ENCODE data around the gene RHOV.

Gene RHOV

GRCh38 chr15:40873694-40874561 is at the start of gene RHOV:
TSS of gene RHOV (minus strand) at chr15:40874234. CDS start at chr15:40874139, 95 bp downstream.
- no peak for DNase-seq

- DNase-seq: no peak
Observed at GRCh38 chr15:40923551-40923950, 49.5 kb upstream of the RHOV start.

GRCh38 chr15:40922608-40923005 is 48.6 kb upstream of the RHOV start:
- DNase-seq: no peak

GRCh38 chr15:40921949-40922607 is 48.0 kb upstream of the RHOV start:
- DNase-seq: no peak

GRCh38 chr15:40918799-40919392 is 44.9 kb upstream of the RHOV start:
- DNase-seq: no peak

GRCh38 chr15:40918146-40918798 is 44.2 kb upstream of the RHOV start:
- no peak for DNase-seq

- no peak for DNase-seq
Observed at GRCh38 chr15:40917585-40917984, 43.6 kb upstream of the RHOV start.

GRCh38 chr15:40915679-40916078 is 41.6 kb upstream of the RHOV start:
- no peak for DNase-seq

- no peak for DNase-seq
Observed at GRCh38 chr15:40915116-40915661, 41.2 kb upstream of the RHOV start.

GRCh38 chr15:40914486-40914885 is 40.5 kb upstream of the RHOV start:
- no peak for DNase-seq

- DNase-seq: no peak
Observed at GRCh38 chr15:40914013-40914412, 40.0 kb upstream of the RHOV start.

- no peak for DNase-seq
Observed at GRCh38 chr15:40912478-40912877, 38.4 kb upstream of the RHOV start.

GRCh38 chr15:40911693-40912092 is 37.7 kb upstream of the RHOV start:
- no peak for DNase-seq

- DNase-seq: no peak
Observed at GRCh38 chr15:40911141-40911540, 37.1 kb upstream of the RHOV start.

GRCh38 chr15:40909662-40910630 is 35.9 kb upstream of the RHOV start:
- no peak for DNase-seq

GRCh38 chr15:40908095-40908494 is 34.1 kb upstream of the RHOV start:
- DNase-seq: no peak

- peak; percentile 28 for DNase-seq
Observed at GRCh38 chr15:40906991-40907802, 33.2 kb upstream of the RHOV start.

GRCh38 chr15:40906091-40906990 is 32.3 kb upstream of the RHOV start:
- peak; percentile 67 for DNase-seq

GRCh38 chr15:40904552-40905201 is 30.6 kb upstream of the RHOV start:
- DNase-seq: no peak
